ENCODE data around the gene DAAM2.

Gene DAAM2

GRCh38 chr6:39855356-39855995 lies 63.3 kb downstream of the DAAM2 start:
- no peak for TF ChIP-seq ZNF274 (IDR thresholded peaks at IDR 0.05; ENCODE audit: low read depth, low read length)
- no peak overlapping the region for H3K4me3 ChIP-seq (ENCODE audit: low read length)

GRCh38 chr6:39859025-39859424 lies 66.8 kb downstream of the DAAM2 start:
- no peak for TF ChIP-seq ZNF274 (IDR thresholded peaks at IDR 0.05; ENCODE audit: low read depth, low read length)
- no peak overlapping the region for H3K4me3 ChIP-seq (ENCODE audit: low read length)

GRCh38 chr6:39861663-39862062 lies 69.5 kb downstream of the DAAM2 start:
- H3K4me3 ChIP-seq (ENCODE audit: low read length), result no peak overlapping the region
- no peak for TF ChIP-seq ZNF274 (IDR thresholded peaks at IDR 0.05; ENCODE audit: low read depth, low read length)

- no peak for TF ChIP-seq ZNF274 (IDR thresholded peaks at IDR 0.05; ENCODE audit: low read depth, low read length)
- H3K4me3 ChIP-seq (ENCODE audit: low read length), result no peak overlapping the region
Measured at GRCh38 chr6:39865011-39865888, 73.1 kb downstream of the DAAM2 start.

- no peak overlapping the region for H3K4me3 ChIP-seq (ENCODE audit: low read length)
- TF ChIP-seq ZNF274 (IDR thresholded peaks at IDR 0.05; ENCODE audit: low read depth, low read length), result no peak
Measured at GRCh38 chr6:39867592-39867991, 75.4 kb downstream of the DAAM2 start.

GRCh38 chr6:39870950-39871349 lies 78.8 kb downstream of the DAAM2 start:
- TF ChIP-seq ZNF274 (IDR thresholded peaks at IDR 0.05; ENCODE audit: low read depth, low read length), result no peak
- no peak overlapping the region for H3K4me3 ChIP-seq (ENCODE audit: low read length)

- H3K4me3 ChIP-seq (ENCODE audit: low read length), result no peak overlapping the region
- TF ChIP-seq ZNF274 (IDR thresholded peaks at IDR 0.05; ENCODE audit: low read depth, low read length), result no peak
Measured at GRCh38 chr6:39873439-39873838, 81.3 kb downstream of the DAAM2 start.

GRCh38 chr6:39876111-39876510 lies 83.9 kb downstream of the DAAM2 start:
- no peak for TF ChIP-seq ZNF274 (IDR thresholded peaks at IDR 0.05; ENCODE audit: low read depth, low read length)
- H3K4me3 ChIP-seq (ENCODE audit: low read length), result no peak overlapping the region

- TF ChIP-seq ZNF274 (IDR thresholded peaks at IDR 0.05; ENCODE audit: low read depth, low read length), result no peak
- H3K4me3 ChIP-seq (ENCODE audit: low read length), result no peak overlapping the region
Measured at GRCh38 chr6:39876826-39877225, 84.7 kb downstream of the DAAM2 start.

GRCh38 chr6:39879535-39879934 lies 87.4 kb downstream of the DAAM2 start:
- H3K4me3 ChIP-seq (ENCODE audit: low read length), result no peak overlapping the region
- no peak for TF ChIP-seq ZNF274 (IDR thresholded peaks at IDR 0.05; ENCODE audit: low read depth, low read length)

- TF ChIP-seq ZNF274 (IDR thresholded peaks at IDR 0.05; ENCODE audit: low read depth, low read length), result no peak
- H3K4me3 ChIP-seq (ENCODE audit: low read length), result no peak overlapping the region
Measured at GRCh38 chr6:39880594-39880993, 88.4 kb downstream of the DAAM2 start.

- no peak for TF ChIP-seq ZNF274 (IDR thresholded peaks at IDR 0.05; ENCODE audit: low read depth, low read length)
- no peak overlapping the region for H3K4me3 ChIP-seq (ENCODE audit: low read length)
Measured at GRCh38 chr6:39881851-39882530, 89.8 kb downstream of the DAAM2 start.

GRCh38 chr6:39882531-39882899 lies 90.3 kb downstream of the DAAM2 start:
- H3K4me3 ChIP-seq (ENCODE audit: low read length), result no peak overlapping the region

GRCh38 chr6:39884696-39885095 lies 92.5 kb downstream of the DAAM2 start:
- no peak for TF ChIP-seq ZNF274 (IDR thresholded peaks at IDR 0.05; ENCODE audit: low read depth, low read length)
- no peak overlapping the region for H3K4me3 ChIP-seq (ENCODE audit: low read length)

More at GRCh38 chr6:39882531-39882899, 90.3 kb downstream of the DAAM2 start:
- TF ChIP-seq ZNF274 (IDR thresholded peaks at IDR 0.05; ENCODE audit: low read depth, low read length), result no peak

- TF ChIP-seq ZNF274 (IDR thresholded peaks at IDR 0.05; ENCODE audit: low read depth, low read length), result no peak
- H3K4me3 ChIP-seq (ENCODE audit: low read length), result no peak overlapping the region
Measured at GRCh38 chr6:39885691-39886090, 93.5 kb downstream of the DAAM2 start.
